ENCODE measurements around the gene CTNNBIP1.

GRCh38 chr1:9869831-9870251 lies 40.2 kb downstream of the CTNNBIP1 start:
- TF ChIP-seq CTCF (IDR thresholded peaks at IDR 0.05) (no peak), EP300 (IDR thresholded peaks at IDR 0.05) (no peak), POLR2A (IDR thresholded peaks at IDR 0.05; ENCODE audit: low read depth) (no peak)

Data from esophagus muscularis mucosa (tissue), 4 donors.